Gastroesophageal sphincter (tissue), 3 donors: ENCODE data around the gene PRDM15.

ENCODE experiments used
- EP300 ChIP-seq: sonication (generic); formaldehyde crosslinking; IDR thresholded peaks from one replicate; pipeline ENCODE4 v1.6.1; 2017; ENCODE audit warnings: antibody characterized with exemption, mild to moderate bottlenecking
- POLR2A ChIP-seq, 2 donors: fragments of 450-650 bp; IDR thresholded peaks; one replicate each; pipeline ENCODE4 v1.6.1; 2017; ENCODE audit warnings: antibody characterized with exemption in 2 of 2, mild to moderate bottlenecking in 2 of 2, moderate library complexity in 1 of 2
- POLR2AphosphoS5 ChIP-seq: sonication (generic); formaldehyde crosslinking; IDR thresholded peaks from one replicate; pipeline ENCODE4 v1.6.1; 2017; ENCODE audit warnings: antibody characterized with exemption
- TF ChIP-seq, protein P1 (sequence below), 4 experiments: fragments of 200-600 bp in 2 of 4; fragments of 450-650 bp in 2 of 4; sonication (generic) in 1 of 4; IDR thresholded peaks; one replicate each; pipeline ENCODE4 v1.5.1; 2017 to 2019; ENCODE audit warnings: antibody characterized with exemption in 4 of 4, mild to moderate bottlenecking in 2 of 4, moderate library complexity in 2 of 4

DNA sequence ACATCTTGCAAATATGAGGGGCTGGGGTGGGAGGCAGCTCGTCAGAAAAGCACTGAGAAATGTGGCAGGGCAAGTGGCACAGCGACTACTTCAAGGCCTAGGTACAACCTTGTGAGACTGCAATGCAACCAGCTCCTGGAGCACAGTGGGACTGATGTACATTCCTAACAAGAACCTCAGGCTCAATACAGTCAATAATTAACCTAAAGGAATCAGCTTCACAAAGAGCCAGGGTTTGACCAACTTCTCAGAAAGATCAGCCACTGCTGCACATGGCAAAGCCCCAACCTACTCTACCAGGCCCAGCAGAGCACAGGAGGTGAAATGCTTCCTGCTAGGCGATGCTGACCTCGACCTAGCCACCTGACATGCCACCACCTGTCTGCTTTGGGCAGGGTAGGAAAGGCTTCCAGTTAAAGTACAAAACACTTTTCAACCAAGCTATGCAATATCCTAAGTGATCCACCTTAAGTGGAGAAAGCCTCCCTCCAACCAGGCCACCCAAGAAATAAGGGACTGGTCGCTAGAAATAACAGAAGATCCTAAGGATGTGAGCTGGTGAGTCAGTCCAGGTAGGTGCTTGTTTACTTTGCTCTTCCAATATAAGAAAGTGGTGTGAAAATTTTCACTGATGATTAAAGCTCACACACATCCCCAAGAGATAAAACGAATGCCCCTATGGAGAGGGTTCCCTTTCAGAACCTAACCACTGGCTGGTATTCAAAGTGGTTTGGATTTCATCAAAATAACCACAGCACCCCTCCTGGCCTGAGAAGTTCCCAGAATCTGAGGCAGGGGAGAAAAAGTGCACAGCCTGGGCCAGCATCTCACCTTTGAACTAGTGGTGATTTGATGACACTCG is 114.4 kb downstream of the PRDM15 start:
- TF ChIP-seq POLR2A (IDR thresholded peaks at IDR 0.05), result no peak
- TF ChIP-seq, protein P1, sequence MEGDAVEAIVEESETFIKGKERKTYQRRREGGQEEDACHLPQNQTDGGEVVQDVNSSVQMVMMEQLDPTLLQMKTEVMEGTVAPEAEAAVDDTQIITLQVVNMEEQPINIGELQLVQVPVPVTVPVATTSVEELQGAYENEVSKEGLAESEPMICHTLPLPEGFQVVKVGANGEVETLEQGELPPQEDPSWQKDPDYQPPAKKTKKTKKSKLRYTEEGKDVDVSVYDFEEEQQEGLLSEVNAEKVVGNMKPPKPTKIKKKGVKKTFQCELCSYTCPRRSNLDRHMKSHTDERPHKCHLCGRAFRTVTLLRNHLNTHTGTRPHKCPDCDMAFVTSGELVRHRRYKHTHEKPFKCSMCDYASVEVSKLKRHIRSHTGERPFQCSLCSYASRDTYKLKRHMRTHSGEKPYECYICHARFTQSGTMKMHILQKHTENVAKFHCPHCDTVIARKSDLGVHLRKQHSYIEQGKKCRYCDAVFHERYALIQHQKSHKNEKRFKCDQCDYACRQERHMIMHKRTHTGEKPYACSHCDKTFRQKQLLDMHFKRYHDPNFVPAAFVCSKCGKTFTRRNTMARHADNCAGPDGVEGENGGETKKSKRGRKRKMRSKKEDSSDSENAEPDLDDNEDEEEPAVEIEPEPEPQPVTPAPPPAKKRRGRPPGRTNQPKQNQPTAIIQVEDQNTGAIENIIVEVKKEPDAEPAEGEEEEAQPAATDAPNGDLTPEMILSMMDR (IDR thresholded peaks at IDR 0.05), result no peak
- TF ChIP-seq POLR2AphosphoS5, result no peak
- no peak for TF ChIP-seq EP300
